HG03354 (cell line): Measurements from ENCODE around the gene G6PC3.

ENCODE experiments used
- ATAC-seq: cut with Tn5 transposase; IDR thresholded peaks from one replicate; pipeline ENCODE4 v1.9.1; 2021; ENCODE audit warnings: mild to moderate bottlenecking; ENCODE audit not compliant: unreplicated experiment, poor library complexity, severe bottlenecking

The G6PC3 gene

DNA sequence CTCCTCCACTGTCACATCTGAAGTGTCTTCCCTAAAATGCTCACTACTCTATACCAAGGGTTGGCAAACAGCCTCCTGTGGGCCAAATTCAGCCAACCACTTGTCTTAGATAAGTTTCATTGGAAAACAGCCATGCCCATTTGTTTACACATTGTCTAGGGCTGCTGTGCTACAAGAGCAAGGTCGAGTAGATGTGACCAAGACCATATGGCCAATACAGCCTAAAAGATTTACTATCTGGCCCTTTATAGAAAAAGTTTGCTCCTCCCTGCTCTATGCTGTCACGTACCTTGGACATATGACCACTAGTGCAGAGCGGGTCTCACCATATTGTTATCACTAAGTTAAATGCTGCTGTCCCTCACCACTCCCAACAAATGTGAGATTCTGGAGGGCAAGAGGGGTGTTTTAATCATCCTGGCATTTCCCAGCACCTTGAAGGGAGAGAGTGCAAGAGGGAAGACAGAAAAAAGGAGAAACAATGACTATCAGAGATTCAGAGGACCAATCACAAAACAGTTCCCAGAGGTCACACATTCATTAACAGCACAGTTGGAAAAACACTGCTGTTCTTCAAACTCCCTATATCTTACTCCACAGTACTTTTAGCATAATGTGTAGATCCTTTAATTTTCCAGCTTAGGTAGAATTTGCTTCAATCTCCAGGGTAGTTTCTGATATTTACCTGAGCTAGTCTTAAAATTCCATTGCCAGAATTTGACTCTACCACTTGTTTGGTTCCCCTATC lies 17.2 kb upstream of the G6PC3 start:
- no peak for ATAC-seq

- no peak for ATAC-seq
Measured at GRCh38 chr17:44059101-44059892, 11.2 kb upstream of the G6PC3 start.

DNA sequence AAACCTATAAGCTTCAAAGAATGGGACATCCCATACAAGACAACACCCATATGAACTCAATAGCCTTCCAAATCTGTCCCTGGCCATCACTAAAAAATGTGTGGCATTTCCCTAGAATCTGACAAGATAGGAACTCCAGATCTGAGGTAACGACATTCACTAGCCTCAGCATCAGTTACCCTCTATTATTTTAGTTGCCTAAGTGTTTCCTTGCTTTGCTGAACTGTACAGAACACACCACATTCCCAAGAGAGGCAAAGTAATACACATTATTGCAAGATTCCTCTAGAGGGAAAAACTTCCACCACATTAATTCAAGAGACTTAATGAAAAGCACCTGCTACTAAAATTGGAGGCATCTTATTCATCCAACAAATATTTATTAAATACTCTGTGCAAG lies 9.1 kb upstream of the G6PC3 start:
- no peak for ATAC-seq

- no peak for ATAC-seq
Measured at GRCh38 chr17:44062871-44063270, 7.7 kb upstream of the G6PC3 start.

- no peak for ATAC-seq
Measured at GRCh38 chr17:44063704-44064639, 6.6 kb upstream of the G6PC3 start.

DNA sequence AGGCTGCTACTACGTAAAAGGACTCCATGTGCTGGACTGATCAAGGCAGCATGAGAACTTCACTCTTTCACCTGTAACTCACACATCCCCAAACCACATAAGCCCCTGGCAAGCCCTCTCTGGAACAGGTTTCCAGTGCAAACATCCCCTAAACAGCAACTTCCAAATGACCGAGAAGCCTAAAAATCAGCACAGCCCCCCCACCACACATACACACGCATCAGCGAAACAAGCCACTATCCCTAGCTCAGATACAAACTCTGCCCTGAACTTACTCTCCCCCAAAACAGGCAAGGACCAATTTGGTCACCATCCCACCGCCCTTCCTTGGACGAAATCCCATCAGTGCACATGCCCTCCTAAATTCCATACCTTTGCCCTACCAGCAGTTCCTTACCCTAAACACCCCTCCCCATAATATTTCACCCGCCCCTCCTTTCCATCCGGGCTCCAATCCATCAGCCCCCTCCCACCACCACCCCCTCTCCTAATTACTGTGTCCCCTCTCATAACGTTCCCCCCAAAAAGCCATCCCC lies 4.8 kb upstream of the G6PC3 start:
- ATAC-seq, result no peak

- peak; percentile 70 for ATAC-seq
Measured at GRCh38 chr17:44066204-44066930, 4.2 kb upstream of the G6PC3 start, which contains the start of gene LSM12. TSS of gene LSM12 (minus strand) at chr17:44066671. CDS start at chr17:44066587, 84 bp downstream.

- no peak for ATAC-seq
Measured at GRCh38 chr17:44067545-44067940, 3.0 kb upstream of the G6PC3 start.

GRCh38 chr17:44069974-44070454 lies 521 bp upstream of the G6PC3 start:
- ATAC-seq, result no peak

DNA sequence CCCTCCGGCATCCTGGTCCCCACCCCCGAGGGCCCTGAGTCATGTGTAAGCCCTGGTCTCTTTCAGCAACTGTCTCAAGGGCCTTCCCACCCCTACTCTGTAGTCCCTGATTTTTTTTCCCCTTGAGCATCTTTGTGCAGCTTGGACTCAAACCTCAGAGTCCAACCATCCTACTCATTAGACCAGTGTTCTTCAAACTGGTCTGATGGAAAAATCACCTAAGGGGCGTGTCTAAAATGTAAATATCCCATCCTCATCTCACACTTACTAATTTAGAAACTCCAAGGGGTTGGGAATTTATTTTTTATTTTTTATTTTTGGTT lies 624 bp downstream of the G6PC3 start:
- ATAC-seq, result no peak

DNA sequence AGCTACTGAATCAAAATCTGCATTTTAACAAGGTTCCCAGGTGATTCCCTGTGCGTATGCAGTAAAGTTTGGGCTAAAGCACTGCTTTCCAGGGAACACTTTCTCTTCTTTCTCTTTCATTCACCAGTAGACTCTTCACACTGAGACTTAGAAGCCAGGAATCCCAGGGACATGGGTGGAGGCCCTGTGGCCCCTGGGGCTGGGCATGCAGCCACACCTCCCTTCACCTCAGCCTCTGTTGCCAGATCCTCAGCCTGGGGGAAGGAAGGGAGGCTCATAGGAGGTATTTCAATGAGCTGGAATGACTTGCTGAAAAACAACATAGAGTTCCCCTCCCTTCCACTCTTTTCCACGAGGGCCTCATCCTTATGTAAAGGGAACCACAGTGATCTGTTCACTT lies 1.2 kb downstream of the G6PC3 start:
- ATAC-seq, result no peak

DNA sequence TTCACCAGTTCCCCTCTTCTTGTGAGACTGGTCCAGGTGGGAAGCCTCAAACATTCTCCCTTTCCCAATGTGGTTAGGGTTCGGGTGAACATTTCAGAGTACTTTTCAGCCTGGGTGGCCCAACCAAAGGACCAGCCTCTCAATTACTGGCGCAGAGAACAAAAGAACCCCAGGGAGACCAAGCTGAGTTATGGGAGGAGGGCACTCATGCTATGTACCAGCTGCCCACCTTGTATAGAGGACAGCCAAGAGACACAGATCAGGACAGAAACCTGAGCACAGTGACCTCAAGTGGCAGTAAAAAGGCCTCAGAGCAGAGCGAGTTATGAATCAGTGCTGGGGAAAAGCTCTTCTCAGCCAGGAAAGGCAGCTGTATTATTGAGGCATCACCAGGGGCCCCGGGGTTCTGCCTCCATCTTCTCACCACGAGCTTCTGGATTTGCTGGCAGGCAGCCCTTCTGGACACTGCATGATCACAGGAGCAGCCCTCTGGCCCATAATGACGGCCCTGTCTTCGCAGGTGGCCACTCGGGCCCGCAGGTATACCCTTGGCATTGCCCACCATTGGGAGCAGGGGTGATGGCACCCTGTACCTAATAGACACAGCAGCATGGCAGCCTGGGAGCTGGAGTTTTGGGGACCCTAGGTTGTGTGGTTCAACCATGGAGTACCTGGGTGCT lies 3.8 kb downstream of the G6PC3 start:
- no peak for ATAC-seq

DNA sequence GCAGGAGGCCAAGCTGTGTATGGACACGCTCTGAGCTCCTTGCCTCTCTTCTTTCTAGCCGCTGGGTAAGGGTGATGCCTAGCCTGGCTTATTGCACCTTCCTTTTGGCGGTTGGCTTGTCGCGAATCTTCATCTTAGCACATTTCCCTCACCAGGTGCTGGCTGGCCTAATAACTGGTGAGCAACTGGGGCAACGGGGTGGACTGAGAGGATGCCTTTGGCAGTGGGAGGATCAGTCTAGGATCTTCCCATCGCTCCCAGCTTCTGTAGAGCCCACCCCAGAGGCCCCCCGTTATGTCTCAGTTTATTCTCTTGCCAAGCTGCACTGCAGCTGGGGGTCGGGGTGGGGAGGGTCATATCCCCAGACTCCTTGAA lies 4.4 kb downstream of the G6PC3 start:
- ATAC-seq, result no peak

GRCh38 chr17:44075598-44076293 lies 5.2 kb downstream of the G6PC3 start:
- no peak for ATAC-seq

DNA sequence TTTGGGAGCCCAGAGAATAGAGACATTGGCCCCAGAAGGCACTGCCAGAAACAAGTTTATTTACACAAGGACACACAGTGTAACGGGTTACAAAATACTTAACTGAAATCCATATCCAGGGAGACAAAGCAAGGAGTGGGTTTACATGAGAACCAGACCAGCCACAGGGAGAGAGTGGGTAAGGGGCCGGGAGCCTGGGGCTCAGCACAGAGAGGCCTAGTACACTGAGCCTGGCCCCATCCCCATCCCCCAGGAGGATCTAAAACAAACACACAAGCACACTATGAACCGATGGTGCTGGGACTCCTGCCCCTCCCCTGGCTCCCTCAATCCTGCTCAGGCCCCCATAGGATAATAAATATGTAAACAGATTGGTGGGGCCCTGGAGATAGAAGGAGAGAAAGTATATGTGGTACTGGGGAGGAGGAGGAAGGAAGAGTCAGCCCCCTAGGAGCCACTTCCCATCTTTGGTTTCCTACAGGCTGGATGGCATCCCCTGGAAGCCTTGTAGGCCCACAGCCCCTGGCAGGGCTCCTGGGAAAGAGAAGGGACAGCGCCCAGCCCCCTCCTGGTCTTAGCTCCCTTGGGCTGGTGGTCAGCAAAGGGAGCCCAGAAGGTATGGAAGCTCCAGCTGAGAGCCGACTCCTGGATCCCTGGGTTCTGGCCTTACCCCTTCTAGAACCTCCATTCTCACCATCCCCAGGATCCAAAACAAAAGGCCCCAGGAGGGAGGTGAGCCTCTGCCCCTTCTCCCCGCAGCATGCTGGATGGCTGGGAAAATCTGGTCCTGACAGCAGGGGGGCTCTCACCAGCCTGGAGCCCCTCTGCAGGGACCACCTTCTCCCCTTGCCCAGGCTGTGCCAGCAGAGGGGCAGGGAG lies 6.4 kb downstream of the G6PC3 start:
- no peak for ATAC-seq

DNA sequence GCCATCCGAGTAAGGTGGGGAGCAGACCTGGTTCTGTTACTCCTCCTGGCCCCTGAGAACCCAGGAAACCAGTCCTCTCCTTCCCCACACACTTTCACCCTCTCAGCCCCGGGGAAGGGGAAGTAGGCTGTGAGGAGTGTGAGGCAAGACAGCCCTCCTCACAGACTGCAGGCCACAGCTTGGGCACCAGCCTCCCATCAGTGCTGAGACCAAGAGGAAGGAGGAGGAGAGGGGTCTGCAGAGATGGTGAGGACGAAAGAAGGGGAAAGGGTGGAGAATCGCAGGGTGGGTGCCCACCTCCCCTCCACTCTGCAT lies 7.0 kb downstream of the G6PC3 start:
- ATAC-seq, result no peak

DNA sequence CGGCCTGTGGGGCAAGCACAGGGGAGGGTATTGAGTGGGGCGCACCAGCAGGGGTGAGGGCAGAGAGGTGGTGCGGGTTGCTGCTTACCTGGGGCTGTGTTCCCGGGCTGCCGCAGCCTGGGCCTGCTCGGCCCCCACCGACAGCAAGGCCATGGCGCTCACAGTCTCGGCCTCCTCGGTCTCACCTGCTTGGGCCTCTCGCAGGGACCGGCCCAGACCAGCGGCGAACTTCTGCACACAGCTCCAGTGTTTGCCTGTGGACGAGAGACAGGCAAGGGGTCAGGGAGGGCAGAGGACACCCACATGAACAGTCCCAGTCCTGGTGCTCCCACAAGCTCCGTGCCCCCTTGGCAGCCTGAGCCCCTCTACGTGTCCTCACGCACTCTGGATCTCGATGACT lies 7.9 kb downstream of the G6PC3 start:
- no peak for ATAC-seq
